ENCODE data around the gene TEX44.
"Not testable (repeated sequence)": the region's sequence is repeated elsewhere in the genome, so short reads cannot be mapped to it uniquely, and the experiment has no call there.

TEX44 gene

GRCh38 chr2:231581328-231581727 lies 11.3 kb upstream of the TEX44 start:
- no peaks in the 10 kb centered on the region for H3K36me3 ChIP-seq (ENCODE audit: insufficient read depth, low read length)
- H3K9ac ChIP-seq (ENCODE audit: low read depth, low read length), result no peak overlapping the region

GRCh38 chr2:231583982-231584381 lies 8.7 kb upstream of the TEX44 start:
- Histone ChIP-seq H3K9me3 (ENCODE audit: control insufficient read depth, insufficient read depth, low read length) (no peaks in the 10 kb centered on the region), H3K4me1 (ENCODE audit: insufficient read depth, low read length) (no peaks in the 10 kb centered on the region), H3K36me3 (ENCODE audit: insufficient read depth, low read length) (no peaks in the 10 kb centered on the region), H3K9ac (ENCODE audit: low read depth, low read length) (no peak overlapping the region)

More at GRCh38 chr2:231581328-231581727, 11.3 kb upstream of the TEX44 start:
- H3K9me3 ChIP-seq (ENCODE audit: control insufficient read depth, insufficient read depth, low read length), result no peaks in the 10 kb centered on the region
- peaks cover 4% of the 10 kb centered on the region for H3K4me1 ChIP-seq (ENCODE audit: insufficient read depth, low read length)

- H3K9me3 ChIP-seq (ENCODE audit: control insufficient read depth, insufficient read depth, low read length); H3K4me1 ChIP-seq (ENCODE audit: insufficient read depth, low read length); H3K36me3 ChIP-seq (ENCODE audit: insufficient read depth, low read length); H3K9ac ChIP-seq (ENCODE audit: low read depth, low read length): not testable (repeated sequence)
These were observed 4.9 kb upstream of the TEX44 start for GRCh38 chr2:231587744-231588143.

GRCh38 chr2:231589656-231590055 lies 3.0 kb upstream of the TEX44 start:
- no peak overlapping the region for H3K9ac ChIP-seq (ENCODE audit: low read depth, low read length)
- H3K4me1 ChIP-seq (ENCODE audit: insufficient read depth, low read length), result peaks cover 8% of the 10 kb centered on the region
- no peaks in the 10 kb centered on the region for H3K36me3 ChIP-seq (ENCODE audit: insufficient read depth, low read length)
- H3K9me3 ChIP-seq (ENCODE audit: control insufficient read depth, insufficient read depth, low read length), result no peaks in the 10 kb centered on the region

- Histone ChIP-seq H3K4me1 (ENCODE audit: insufficient read depth, low read length) (peaks cover 8% of the 10 kb centered on the region), H3K9me3 (ENCODE audit: control insufficient read depth, insufficient read depth, low read length) (no peaks in the 10 kb centered on the region), H3K36me3 (ENCODE audit: insufficient read depth, low read length) (no peaks in the 10 kb centered on the region), H3K9ac (ENCODE audit: low read depth, low read length) (no peak overlapping the region)
These were observed 2.0 kb upstream of the TEX44 start for GRCh38 chr2:231590614-231591013.

DNA sequence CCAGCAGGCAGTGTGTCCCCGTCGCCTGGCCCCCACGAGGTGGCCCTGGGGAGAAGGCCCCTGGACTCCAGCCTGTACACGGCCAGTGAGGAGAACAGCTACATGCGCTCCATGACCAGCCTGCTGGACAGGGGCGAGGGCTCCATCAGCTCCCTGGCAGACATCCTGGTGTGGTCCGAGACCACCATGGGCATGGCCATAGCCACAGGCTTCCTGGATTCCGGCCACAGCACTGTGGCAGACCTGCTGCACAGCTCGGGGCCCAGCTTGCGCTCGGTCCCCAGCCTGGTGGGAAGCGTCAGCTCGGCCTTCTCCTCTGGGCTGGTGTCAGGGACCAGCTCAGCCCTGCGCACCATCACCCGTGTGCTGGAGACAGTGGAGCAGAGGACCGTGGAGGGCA lies 1.0 kb downstream of the TEX44 start:
- Histone ChIP-seq H3K4me1 (ENCODE audit: insufficient read depth, low read length) (peaks cover 8% of the 10 kb centered on the region), H3K9me3 (ENCODE audit: control insufficient read depth, insufficient read depth, low read length) (no peaks in the 10 kb centered on the region), H3K9ac (ENCODE audit: low read depth, low read length) (no peak overlapping the region), H3K36me3 (ENCODE audit: insufficient read depth, low read length) (no peaks in the 10 kb centered on the region)

DNA sequence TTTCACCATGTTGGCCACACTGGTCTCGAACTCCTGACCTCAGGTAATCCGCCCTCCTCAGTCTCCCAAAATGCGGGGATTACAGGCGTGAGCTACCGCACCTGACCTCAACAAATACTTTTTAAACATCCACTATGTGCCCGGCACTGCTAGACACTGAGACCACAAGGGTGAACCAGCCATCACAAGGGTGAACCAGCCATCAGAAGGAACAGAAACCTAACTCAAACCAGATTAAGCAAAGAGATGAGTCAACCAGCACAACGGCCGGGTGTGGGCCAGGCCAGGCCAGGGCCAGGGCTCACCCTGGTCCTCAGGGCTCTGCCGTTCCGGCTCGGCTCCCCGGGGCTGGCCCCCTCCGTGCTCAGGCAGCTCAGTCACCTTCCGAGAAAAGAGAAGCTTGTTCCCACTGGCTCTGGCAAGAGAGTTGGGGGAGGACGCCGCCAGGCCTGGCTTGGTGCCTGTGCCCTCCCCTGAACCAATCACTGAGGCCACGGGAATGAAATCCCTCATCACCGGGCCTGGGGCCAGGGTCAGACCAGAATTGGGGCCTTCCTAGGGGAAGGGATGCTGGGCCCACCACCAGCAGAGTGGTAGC lies 4.4 kb downstream of the TEX44 start:
- Histone ChIP-seq H3K9ac (ENCODE audit: low read depth, low read length) (no peak overlapping the region), H3K4me1 (ENCODE audit: insufficient read depth, low read length) (no peaks in the 10 kb centered on the region; the same call in 1 of the 2 replicates), H3K36me3 (ENCODE audit: insufficient read depth, low read length) (no peaks in the 10 kb centered on the region), H3K9me3 (ENCODE audit: control insufficient read depth, insufficient read depth, low read length) (no peaks in the 10 kb centered on the region)

- no peaks in the 10 kb centered on the region for H3K9me3 ChIP-seq (ENCODE audit: control insufficient read depth, insufficient read depth, low read length)
- no peak overlapping the region for H3K9ac ChIP-seq (ENCODE audit: low read depth, low read length)
- no peaks in the 10 kb centered on the region; the same call in 1 of the 2 replicates for H3K4me1 ChIP-seq (ENCODE audit: insufficient read depth, low read length)
- H3K36me3 ChIP-seq (ENCODE audit: insufficient read depth, low read length), result no peaks in the 10 kb centered on the region
These were observed 5.0 kb downstream of the TEX44 start for GRCh38 chr2:231597627-231598026.

- Histone ChIP-seq H3K9ac (ENCODE audit: low read depth, low read length) (no peak overlapping the region), H3K36me3 (ENCODE audit: insufficient read depth, low read length) (no peaks in the 10 kb centered on the region), H3K9me3 (ENCODE audit: control insufficient read depth, insufficient read depth, low read length) (no peaks in the 10 kb centered on the region), H3K4me1 (ENCODE audit: insufficient read depth, low read length) (peaks cover 8% of the 10 kb centered on the region)
These were observed 8.1 kb downstream of the TEX44 start for GRCh38 chr2:231600619-231601355.

GRCh38 chr2:231601356-231602229 lies 8.9 kb downstream of the TEX44 start:
- H3K9ac ChIP-seq (ENCODE audit: low read depth, low read length), result no peak overlapping the region
- peaks cover 8% of the 10 kb centered on the region for H3K4me1 ChIP-seq (ENCODE audit: insufficient read depth, low read length)

GRCh38 chr2:231602859-231603467 lies 10.3 kb downstream of the TEX44 start:
- Histone ChIP-seq H3K9ac (ENCODE audit: low read depth, low read length) (no peak overlapping the region), H3K9me3 (ENCODE audit: control insufficient read depth, insufficient read depth, low read length) (no peaks in the 10 kb centered on the region), H3K4me1 (ENCODE audit: insufficient read depth, low read length) (peaks cover 8% of the 10 kb centered on the region), H3K36me3 (ENCODE audit: insufficient read depth, low read length) (no peaks in the 10 kb centered on the region)

More at GRCh38 chr2:231601356-231602229, 8.9 kb downstream of the TEX44 start:
- H3K36me3 ChIP-seq (ENCODE audit: insufficient read depth, low read length), result no peaks in the 10 kb centered on the region
- no peaks in the 10 kb centered on the region for H3K9me3 ChIP-seq (ENCODE audit: control insufficient read depth, insufficient read depth, low read length)

DNA sequence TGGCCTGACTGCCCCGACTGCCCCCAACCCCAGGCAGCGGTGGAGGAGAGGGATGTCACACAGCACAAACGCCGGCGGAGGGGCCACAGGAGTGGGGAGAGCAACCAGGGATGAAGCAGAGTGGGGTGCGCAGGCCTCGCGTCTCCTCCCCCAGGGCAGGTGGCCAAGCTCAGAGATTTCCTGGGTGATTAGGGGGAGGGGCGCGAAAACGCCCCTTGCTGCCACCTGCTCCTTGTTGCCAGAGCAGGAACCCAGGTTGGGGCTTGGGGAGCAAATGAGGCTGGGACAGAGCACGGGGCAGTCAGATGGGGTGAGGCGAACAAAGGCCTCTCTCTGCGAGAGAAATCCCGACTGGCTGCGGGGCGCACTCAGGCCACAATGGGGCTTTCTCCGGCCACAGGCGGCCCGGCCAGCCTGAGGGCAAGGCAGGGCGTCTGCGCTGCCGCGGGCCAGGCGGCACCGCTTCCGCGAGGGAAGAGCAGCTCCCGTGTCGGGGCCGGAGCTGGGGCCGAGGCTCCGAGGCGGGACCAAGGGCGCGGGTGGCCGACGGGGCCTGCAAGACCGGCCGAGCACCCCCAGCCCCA lies 11.5 kb downstream of the TEX44 start:
- H3K9ac ChIP-seq (ENCODE audit: low read depth, low read length), result peak overlapping the region; percentile 61

GRCh38 chr2:231604685-231605606 lies 12.3 kb downstream of the TEX44 start:
- peak overlapping the region; percentile 61; the same call in 1 of the 2 replicates for H3K9ac ChIP-seq (ENCODE audit: low read depth, low read length)
- H3K4me1 ChIP-seq (ENCODE audit: insufficient read depth, low read length), result peaks cover 8% of the 10 kb centered on the region
- no peaks in the 10 kb centered on the region for H3K9me3 ChIP-seq (ENCODE audit: control insufficient read depth, insufficient read depth, low read length)
- H3K36me3 ChIP-seq (ENCODE audit: insufficient read depth, low read length), result no peaks in the 10 kb centered on the region

More for the DNA sequence above, 11.5 kb downstream of the TEX44 start:
- Histone ChIP-seq H3K4me1 (ENCODE audit: insufficient read depth, low read length) (peaks cover 8% of the 10 kb centered on the region), H3K9me3 (ENCODE audit: control insufficient read depth, insufficient read depth, low read length) (no peaks in the 10 kb centered on the region), H3K36me3 (ENCODE audit: insufficient read depth, low read length) (no peaks in the 10 kb centered on the region)

Measured in ES-I3 (cell line).